Loucy (cell line): ENCODE data around the gene BTC.
A peak's percentile ranks its signal among the peaks of the same experiment; 100 is the strongest.

Source experiments
- H2AFZ ChIP-seq: fragments of 200-600 bp; sonication (generic); 2 replicates; pipeline ENCODE4 v1.6.0; 2016; ENCODE audit warnings: antibody characterized with exemption, mild to moderate bottlenecking, low read length, moderate library complexity
- H3F3A ChIP-seq: fragments of 200-600 bp; 2 replicates; pipeline ENCODE4 v1.6.0; 2016; ENCODE audit warnings: antibody characterized with exemption, low read depth, mild to moderate bottlenecking
- H3K27me3 ChIP-seq: fragments of 200-600 bp; sonication (generic); 2 replicates; pipeline ENCODE4 v1.6.1; 2014; ENCODE audit warnings: low read length, mild to moderate bottlenecking; ENCODE audit not compliant: insufficient read depth, poor library complexity, severe bottlenecking
- H3K36me3 ChIP-seq: fragments of 200-600 bp; sonication (generic); 2 replicates; pipeline ENCODE4 v1.6.1; 2016; ENCODE audit warnings: low read length; ENCODE audit not compliant: insufficient read depth
- H3K4me1 ChIP-seq: fragments of 200-600 bp; sonication (generic); 2 replicates; pipeline ENCODE4 v1.5.1; 2014; ENCODE audit warnings: low read length, mild to moderate bottlenecking; ENCODE audit not compliant: insufficient read depth, poor library complexity, severe bottlenecking
- H3K4me2 ChIP-seq: fragments of 200-600 bp; sonication (generic); 2 replicates; pipeline ENCODE4 v1.6.0; 2014; ENCODE audit warnings: antibody characterized with exemption, low read length, low read depth, mild to moderate bottlenecking; ENCODE audit not compliant: poor library complexity, severe bottlenecking
- H3K4me3 ChIP-seq: fragments of 200-600 bp; sonication (generic); 2 replicates; pipeline ENCODE4 v1.5.1; 2014; ENCODE audit warnings: low read length, mild to moderate bottlenecking, mixed read lengths; ENCODE audit not compliant: poor library complexity, severe bottlenecking
- H3K79me2 ChIP-seq: fragments of 200-600 bp; sonication (generic); 2 replicates; pipeline ENCODE4 v1.6.1; 2014; ENCODE audit warnings: low read length; ENCODE audit not compliant: insufficient read depth
- H3K9ac ChIP-seq: fragments of 200-600 bp; sonication (generic); 2 replicates; pipeline ENCODE4 v1.6.0; 2014; ENCODE audit warnings: mild to moderate bottlenecking, low read depth, low read length, moderate library complexity; ENCODE audit not compliant: poor library complexity, severe bottlenecking
- H3K9me2 ChIP-seq: fragments of 200-600 bp; sonication (generic); replicated peaks from 2 replicates; pipeline ENCODE4 v1.6.1; 2016; ENCODE audit warnings: low read depth, low read length, mixed read lengths
- H3K9me3 ChIP-seq: fragments of 200-600 bp; sonication (generic); 2 replicates; pipeline ENCODE4 v1.6.1; 2014; ENCODE audit warnings: mild to moderate bottlenecking, antibody characterized with exemption, low read length, low read depth; ENCODE audit not compliant: insufficient read depth
- H4K20me1 ChIP-seq: fragments of 200-600 bp; sonication (generic); 2 replicates; pipeline ENCODE4 v1.6.0; 2014; ENCODE audit warnings: antibody characterized with exemption, low read length, mild to moderate bottlenecking; ENCODE audit not compliant: insufficient read depth, poor library complexity, severe bottlenecking
- CTCF ChIP-seq: fragments of 200-600 bp; sonication (generic); conservative IDR thresholded peaks from 2 replicates; pipeline ENCODE4 v1.5.1; 2014; ENCODE audit warnings: mild to moderate bottlenecking, antibody characterized with exemption, low read length
- EZH2phosphoT487 ChIP-seq: fragments of 200-600 bp; IDR thresholded peaks from 2 replicates; pipeline ENCODE4 v1.6.1; 2018; ENCODE audit warnings: antibody characterized with exemption, mild to moderate bottlenecking, moderate library complexity, borderline replicate concordance

Gene BTC

GRCh38 chr4:74830928-74831327 is 36.6 kb upstream of the BTC start:
- no peak overlapping the region for H3K9ac ChIP-seq
- no peaks in the 10 kb centered on the region for H3K79me2 ChIP-seq
- H2AFZ ChIP-seq, result no peak overlapping the region
- TF ChIP-seq CTCF (peak; percentile 39), EZH2phosphoT487 (no peak)
- no peaks in the 10 kb centered on the region for H3K36me3 ChIP-seq
- H3F3A ChIP-seq, result no peaks in the 10 kb centered on the region
- H3K4me2 ChIP-seq, result no peak overlapping the region
- H3K27me3 ChIP-seq, result no peaks in the 10 kb centered on the region
- H3K4me1 ChIP-seq, result no peaks in the 10 kb centered on the region
- no peak overlapping the region for H3K4me3 ChIP-seq
- no peaks in the 10 kb centered on the region for H4K20me1 ChIP-seq
- no peaks in the 10 kb centered on the region for H3K9me2 ChIP-seq
- no peaks in the 10 kb centered on the region for H3K9me3 ChIP-seq

- H3K4me3 ChIP-seq, result no peak overlapping the region
- H3K4me2 ChIP-seq, result no peak overlapping the region
- TF ChIP-seq EZH2phosphoT487 (no peak), CTCF (no peak)
Measured at GRCh38 chr4:74823194-74823593, 28.9 kb upstream of the BTC start.

GRCh38 chr4:74822603-74823002 is 28.3 kb upstream of the BTC start:
- no peak overlapping the region for H3K4me3 ChIP-seq
- H3K36me3 ChIP-seq, result no peaks in the 10 kb centered on the region
- no peak overlapping the region for H3K9ac ChIP-seq
- no peak overlapping the region for H3K4me2 ChIP-seq
- no peaks in the 10 kb centered on the region for H4K20me1 ChIP-seq
- TF ChIP-seq EZH2phosphoT487 (no peak), CTCF (no peak)
- H2AFZ ChIP-seq, result no peak overlapping the region
- no peaks in the 10 kb centered on the region for H3K9me2 ChIP-seq
- no peaks in the 10 kb centered on the region for H3K79me2 ChIP-seq
- no peaks in the 10 kb centered on the region for H3K27me3 ChIP-seq
- no peaks in the 10 kb centered on the region for H3K4me1 ChIP-seq
- no peaks in the 10 kb centered on the region for H3K9me3 ChIP-seq
- no peaks in the 10 kb centered on the region for H3F3A ChIP-seq

More at GRCh38 chr4:74823194-74823593, 28.9 kb upstream of the BTC start:
- Histone ChIP-seq H3F3A (no peaks in the 10 kb centered on the region), H2AFZ (no peak overlapping the region), H4K20me1 (no peaks in the 10 kb centered on the region), H3K27me3 (no peaks in the 10 kb centered on the region), H3K9me3 (no peaks in the 10 kb centered on the region), H3K79me2 (no peaks in the 10 kb centered on the region), H3K9me2 (no peaks in the 10 kb centered on the region), H3K36me3 (no peaks in the 10 kb centered on the region), H3K4me1 (no peaks in the 10 kb centered on the region), H3K9ac (no peak overlapping the region)
